Islet precursor cell (in vitro differentiated cells): ENCODE results near the gene NCS1.
A peak's percentile ranks its signal among the peaks of the same experiment; 100 is the strongest.

ENCODE experiments used
- DNase-seq: peaks from one replicate; pipeline ENCODE4 v3.0.0-alpha.2; 2018

NCS1 gene

DNA sequence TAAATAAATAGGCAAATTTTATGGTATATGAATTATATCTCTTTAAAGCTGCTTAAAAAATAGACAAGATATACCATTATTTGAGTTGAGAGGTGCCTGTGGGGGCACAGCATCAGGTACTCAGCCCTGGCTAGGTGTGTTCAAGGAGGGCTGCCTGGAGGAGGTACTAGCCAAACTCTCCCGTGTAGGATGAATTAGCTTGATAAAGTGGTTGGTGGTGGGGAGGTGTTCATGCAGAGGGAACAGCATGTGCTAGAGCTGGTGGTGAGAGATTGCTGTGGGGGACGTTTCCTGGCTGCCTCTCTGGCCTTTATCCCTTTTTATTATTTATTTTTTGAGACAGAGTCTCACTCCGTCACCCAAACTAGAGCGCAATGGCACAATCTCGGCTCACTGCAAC, 23.2 kb upstream of the NCS1 start:
- DNase-seq: no peak

DNA sequence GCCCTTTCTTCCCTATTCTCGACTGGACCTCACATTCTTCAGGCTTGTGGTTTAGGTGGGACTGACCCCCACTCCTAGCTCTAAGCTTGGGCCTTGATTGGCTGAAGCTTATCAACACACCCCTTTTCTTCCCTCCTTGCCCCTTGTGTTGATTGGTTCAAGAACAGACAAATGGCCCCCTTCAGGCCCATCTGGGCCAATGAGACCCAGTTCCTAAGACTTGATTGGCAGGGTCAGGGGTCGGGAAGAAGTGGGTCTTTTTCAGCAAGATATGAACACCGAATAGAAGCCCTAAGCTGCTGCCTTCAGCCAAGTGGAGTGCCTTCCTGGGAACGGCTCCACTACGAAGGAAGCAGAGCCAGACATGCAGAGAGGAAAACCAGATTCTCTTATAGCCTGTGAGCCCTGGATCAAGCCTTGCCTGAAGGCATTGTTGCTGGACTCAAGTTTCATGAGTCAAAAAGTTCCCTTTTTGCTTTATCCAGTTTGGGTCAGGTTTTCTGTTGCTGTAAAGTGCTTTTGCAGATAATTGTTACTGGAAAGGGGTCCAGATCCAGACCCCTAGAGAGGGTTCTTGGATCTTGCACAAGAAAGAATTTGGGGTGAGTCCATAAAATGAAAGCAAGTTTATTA, 22.4 kb upstream of the NCS1 start:
- no peak for DNase-seq

DNA sequence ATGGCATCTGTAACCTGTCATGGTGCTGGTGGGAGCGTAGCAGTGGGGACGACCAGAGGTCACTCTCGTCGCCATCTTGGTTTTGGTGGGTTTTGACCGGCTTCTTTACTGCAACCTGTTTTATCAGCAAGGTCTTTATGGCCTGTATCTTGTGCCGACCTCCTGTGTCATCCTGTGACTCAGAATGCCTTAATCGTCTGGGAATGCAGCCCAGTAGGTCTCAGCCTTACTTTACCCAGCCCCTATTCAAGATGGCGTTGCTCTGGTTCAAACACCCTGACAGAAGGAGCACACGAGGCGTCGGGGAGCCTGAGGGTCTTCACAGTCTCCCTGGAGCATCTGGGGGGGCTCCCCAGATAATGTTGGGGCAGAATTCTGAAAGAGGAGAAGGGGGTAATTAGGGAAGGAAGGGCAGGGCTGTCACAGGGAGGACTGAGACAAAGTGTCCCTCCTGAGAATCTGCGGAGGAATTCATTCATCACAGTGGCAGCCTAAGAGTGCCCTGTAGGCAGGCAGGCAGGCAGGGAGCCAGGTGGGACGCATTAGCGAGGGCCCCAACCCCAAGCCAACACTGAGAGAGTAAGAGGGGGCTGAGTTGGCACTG, 21.3 kb upstream of the NCS1 start:
- peak; percentile 85 for DNase-seq

DNA sequence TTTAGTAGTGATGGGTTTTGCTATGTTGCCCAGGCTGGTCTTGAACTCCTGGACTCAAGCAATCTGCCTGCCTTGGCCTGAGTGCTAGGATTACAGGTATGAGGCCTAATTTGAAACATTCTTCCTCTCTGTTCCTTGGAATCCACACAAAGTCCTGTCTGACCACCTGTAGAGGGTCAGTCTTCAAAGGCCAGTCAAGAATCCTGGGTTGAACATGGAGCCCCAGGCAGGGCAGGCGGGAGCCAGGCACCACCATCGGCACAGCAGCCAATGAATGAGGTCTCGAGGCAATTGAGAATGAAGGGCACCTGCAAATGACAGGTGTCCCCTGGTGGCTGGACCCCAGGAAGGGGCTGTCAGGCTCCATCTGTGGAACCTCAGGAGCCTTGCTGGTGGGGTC, 17.4 kb upstream of the NCS1 start:
- no peak for DNase-seq

DNA sequence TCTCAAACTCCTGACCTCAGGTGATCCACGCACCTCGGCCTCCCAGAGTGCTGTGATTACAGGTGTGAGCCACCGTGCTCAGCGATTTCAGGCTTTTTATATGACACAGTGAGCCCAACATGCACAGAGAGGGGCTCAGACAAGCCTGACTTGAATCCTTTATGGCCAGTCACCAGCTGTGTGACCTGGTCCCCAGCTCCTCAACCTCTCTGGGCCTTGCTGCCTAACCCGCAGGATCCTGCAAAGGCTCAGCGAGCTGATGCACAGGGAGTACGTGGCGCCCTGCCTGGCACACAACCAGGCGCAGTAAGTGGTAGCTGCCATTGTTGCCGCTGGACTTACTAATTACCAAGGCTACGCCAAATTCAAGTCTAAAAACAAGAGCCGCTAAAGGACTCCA, 16.6 kb upstream of the NCS1 start:
- no peak for DNase-seq

DNA sequence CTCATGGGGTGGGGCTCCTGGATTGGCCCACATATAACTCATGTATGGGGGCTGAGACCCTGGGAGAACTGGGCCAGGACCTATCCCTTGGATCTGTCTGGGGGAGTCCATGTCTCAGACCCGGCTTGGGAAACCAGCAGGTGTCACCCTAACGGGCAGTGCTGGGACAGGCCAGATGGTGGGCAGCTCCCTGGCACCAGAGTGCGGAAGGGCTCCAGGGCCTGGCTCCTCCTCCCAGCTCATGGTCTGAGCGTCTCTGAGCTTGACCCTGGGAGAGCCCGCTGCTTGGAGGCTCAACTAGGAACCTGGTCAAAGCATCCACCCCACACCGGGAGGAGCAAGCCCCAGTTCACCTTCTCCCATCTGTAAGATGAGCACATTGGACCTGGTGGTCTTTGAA, 15.5 kb upstream of the NCS1 start:
- peak; percentile 55 for DNase-seq

DNA sequence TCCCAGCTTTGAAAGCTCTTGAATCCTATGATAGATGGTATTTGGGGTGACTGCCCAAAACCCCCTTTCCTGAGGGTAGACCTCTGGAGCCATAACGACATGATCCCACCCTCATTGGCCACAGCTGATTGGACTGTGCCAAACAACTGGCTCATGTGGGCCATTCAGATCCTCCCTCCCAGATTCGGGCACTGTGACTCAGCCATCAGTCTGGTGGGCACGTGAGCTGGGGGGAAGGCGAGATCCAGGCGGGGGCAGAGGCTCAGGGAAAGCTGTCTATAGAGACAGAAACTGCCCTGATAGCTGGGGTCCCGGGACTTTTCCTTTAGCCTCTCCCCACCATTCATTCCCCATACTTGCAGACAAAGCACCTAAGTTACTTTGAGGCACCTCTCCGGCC, 15.1 kb upstream of the NCS1 start:
- no peak for DNase-seq

DNA sequence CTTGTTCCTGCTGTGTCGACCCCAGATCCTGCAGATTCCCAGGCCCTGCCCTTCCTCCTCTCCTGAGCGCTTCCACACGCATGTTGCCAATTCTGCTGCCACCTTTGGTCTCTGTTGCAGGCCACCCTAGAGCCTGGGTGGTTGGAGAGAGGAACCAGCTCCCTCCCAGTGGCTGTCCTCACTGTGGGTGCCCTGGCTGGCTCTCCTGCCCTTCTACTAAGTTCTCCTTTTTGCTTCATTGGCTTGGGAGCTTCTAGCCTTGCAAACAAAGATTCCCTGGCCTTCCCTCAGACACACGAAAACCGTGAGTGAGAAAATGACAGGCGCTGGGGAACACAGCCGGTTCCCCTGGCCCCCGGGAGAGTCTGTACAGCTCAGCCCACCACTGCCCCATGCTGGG, 14.2 kb upstream of the NCS1 start:
- DNase-seq: no peak

DNA sequence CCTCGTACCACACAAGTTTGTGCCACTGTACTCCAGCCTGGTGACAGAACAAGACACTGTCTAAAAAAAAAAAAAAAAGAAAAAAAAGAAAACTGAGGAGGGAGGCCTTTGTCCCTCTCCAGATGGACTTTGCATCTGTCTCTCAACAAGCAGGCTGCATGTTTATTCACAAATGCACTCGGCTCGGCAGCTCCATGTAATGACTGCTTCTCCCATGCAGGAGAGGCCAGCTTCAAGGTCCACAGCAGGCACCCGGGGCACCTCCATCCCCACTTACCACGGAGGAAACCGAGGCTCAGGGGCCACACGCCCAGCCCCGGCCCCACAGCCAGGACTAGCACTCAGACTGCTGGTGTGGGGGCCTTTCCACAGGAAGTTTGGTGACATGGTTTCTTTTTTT, 13.1 kb upstream of the NCS1 start:
- DNase-seq: no peak

DNA sequence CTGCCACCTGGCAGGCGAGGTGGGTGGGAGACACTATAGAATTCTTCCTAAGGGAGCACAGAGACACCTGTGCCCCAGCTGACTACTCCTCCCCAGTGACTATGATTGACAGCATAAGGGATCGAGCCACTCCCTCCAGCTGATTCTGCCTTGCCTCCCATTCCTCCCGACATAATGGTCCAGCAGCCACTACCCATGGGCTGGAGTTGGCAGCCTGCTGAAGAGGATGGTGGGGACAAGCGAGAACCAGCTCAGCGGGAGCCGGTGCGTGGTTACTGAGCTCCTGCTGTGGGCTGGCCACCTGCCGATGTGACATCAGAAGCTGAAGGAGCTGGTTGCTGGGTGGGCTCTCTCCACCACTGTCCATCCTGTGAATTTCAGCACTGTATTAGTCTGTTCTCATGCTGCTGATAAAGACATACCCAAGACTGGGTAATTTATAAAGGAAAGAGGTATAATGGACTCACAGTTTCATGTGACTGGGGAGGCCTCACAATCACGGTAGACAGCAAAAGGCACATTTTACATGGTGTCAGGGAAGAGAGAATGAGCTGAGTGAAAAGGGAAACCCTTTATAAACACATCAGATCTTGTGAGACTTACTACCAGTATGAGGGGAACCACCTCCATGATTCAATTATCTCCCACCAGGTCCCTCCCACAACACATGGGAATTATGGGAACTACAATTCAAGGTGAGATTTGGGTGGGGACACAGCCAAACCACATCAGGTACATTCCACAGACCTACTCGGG, 12.1 kb upstream of the NCS1 start:
- DNase-seq: no peak

DNA sequence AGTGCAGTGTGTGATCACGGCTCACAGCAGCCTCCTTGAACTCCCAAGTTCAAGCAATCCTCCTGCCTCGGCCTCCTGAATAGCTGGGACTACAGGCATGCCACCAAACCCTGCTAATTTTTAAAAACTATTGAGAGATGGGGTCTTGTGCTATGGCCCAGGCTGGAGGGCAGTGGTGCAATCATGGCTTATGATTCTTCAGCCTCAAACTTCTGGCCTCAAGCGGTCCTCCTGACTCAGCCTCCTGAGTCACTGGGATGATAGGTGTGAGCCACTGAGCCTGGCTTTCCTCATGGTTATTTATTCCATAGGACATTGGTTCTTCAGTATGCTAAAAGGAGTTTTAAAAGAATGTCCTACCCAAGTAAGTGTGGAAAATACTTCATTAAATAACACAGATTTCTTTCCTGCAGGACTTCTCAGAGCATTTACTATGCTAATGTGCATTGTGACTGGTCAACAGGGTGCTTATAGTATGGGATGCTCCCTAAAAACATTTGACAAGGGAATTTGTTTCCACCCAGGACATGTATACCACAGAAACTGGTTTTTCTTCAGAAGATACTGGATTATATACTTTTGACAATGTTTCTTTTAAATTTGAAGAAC, 11.2 kb upstream of the NCS1 start:
- no peak for DNase-seq

DNA sequence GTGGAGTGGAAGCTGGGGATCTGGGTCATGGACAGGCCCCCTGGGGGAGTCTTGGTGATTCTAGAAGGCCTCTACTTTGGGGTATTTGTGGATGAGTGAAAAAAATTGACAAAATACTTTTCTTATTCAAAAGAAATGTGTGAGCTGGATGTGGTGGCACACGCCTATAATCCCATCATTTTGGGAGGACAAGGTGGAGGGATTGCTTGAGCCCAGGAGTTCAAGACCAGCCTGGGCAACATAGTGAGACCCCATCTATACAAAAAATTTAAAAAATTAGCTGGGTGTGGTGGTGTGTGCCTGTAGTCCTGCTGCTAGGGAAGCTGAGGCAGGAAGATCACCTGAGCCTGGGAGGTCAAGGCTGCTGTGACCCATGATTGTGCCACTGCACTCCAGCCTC, 6.6 kb upstream of the NCS1 start:
- no peak for DNase-seq

DNA sequence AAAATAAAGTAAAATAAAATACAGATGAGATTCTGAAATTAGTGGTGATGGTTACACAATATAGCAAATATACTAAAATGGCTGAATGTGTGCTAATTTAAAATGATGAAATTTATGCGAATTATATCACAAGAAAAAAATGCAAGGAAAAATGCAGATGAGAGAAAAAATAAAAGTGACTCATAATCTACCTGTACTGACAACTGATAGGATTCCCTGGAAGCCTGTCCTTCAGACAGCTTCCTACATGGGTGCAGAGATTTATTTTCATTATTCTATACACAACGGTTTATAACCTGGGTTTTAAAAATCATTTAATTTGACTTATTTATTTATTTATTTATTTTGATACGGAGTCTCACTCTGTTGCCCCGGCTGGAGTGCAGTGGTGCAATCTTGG, 5.8 kb upstream of the NCS1 start:
- no peak for DNase-seq

DNA sequence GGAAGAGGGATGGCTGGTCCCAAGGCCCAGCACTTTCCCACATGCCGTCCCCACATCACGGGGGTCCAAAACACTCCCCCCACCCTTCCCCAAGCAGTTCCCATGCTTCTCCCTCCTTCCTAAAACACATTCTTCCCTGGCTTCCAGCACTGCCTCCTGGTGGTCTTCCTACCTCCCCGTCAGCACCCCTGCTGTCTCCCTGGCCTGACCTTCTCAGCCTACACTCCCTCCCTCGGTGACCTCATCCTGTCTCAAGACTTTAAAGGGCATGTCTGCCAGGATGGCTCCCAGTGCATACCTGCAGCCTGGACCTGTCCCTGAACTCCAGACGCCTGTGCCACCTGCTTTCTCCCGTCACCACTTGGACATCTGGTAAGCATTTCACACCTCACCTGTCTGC, 4.3 kb upstream of the NCS1 start:
- peak; percentile 87 for DNase-seq

DNA sequence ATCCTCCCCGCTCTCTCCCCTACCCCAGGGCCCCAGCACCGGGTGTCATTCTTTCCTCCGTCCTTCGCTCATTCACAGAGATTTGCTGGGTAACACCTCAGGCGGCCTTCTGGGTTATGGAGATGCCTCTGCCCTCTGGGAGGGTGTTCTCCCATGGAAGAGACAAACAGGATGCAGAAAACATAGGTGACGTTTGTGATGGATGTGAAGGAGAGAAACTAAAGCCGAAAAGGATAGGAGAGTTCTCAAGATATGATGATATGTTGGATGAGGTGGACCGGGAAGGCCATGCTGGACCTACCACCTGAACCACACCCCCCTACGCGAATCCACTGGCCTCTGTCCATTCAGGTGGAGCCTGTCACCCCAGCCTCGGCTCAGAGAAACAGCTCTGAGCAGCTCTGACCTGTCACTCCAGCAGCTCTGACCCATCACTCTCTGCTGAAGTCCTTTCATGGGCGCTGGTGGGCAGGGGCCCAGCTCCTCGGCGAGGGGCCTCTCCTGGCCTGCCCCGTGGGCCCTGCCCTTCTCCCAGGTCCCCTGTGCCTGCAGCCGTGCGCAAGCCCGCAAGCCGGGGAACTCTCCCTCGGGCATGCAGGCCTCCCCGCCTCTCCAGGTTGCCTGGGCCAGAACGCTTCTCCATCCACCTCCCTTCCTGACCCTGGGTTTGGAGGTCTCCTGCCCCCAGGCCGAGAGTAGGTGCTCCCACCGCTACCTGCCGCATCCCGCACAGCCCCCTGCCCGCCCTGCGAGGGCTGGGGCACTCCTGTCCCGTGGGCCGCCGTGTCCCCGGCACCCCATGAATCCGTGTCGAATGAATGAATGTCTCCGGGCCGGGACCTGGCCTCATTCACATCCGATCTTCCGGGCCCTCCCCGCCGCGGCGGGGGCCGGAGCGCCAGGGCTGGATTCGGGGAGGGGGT, 717 bp upstream of the NCS1 start:
- peak; percentile 71 for DNase-seq

DNA sequence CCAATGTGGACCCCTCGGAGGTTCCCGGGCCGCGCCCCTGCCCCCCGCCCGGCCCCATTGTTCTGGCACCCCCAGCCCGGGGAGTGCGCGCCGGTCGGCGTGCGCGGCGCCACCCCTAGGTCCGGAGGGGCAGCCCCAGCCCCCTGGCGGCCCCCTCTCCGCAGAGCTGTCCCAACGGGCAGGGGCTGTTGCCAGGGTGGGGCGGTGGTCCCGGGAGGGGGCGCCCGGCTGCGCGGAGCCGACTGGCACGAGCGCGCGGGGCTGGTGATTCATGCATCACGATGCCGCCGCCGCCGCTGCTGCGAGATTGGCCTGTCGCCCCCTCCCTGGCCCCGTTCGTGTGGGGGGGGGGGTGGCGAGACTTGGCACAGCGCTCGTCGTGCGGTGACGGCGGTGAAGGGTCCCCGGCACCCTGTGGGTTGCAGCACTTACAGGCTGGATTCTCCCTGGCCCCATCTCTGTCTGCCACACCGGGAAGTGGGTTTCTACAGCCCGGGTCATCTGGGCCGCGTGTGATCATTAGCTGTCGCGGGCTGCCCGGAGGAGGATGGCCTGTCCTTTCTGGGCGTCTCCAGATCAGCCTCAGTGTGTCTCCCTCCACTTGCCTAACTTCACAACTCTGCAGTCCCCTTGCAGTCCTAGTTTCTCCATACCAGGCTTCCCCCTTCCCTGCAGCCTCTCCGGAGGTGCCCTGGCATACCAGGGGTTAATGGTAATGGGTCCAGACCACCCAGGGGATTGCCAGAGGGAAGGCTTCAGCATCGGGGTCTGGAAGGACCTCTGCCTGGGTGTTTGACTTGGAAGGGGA, 858 bp downstream of the NCS1 start:
- peak; percentile 60 for DNase-seq

DNA sequence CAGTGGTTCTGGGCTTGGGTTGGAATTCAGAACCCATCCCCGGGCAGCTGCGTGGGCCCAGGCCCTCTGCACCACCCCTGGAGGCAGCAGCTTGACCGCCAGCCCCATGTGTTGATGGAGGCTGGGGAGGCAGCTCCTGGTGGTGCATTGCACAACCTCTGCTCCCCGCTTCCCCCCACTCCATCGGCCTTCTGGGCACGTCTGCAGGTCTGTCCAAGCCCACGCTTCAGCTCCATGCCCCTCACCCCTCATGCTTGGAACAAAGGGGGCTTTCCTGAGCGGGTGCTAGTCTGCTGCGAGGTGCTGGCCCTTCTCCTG, 1.4 kb downstream of the NCS1 start:
- DNase-seq: no peak

DNA sequence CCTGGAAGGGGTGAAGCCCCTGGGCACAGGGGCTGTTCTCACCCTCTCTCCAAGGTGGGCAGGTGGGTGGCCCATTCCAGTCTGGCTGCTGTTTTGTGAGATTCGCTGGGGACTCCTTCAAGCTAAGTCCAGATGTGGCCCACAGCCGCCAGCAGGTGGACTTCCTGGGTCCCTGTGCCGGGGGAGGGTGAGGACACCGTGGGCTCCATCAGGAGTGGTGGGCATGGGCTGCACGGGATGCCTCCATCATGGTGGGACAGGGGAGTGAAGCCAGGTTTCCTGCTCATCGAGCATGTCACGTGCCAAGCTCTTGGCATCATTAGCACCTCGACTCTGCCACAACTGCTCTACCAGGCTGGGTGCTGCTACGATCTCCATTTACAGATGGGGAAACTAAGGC, 1.8 kb downstream of the NCS1 start:
- DNase-seq: no peak

DNA sequence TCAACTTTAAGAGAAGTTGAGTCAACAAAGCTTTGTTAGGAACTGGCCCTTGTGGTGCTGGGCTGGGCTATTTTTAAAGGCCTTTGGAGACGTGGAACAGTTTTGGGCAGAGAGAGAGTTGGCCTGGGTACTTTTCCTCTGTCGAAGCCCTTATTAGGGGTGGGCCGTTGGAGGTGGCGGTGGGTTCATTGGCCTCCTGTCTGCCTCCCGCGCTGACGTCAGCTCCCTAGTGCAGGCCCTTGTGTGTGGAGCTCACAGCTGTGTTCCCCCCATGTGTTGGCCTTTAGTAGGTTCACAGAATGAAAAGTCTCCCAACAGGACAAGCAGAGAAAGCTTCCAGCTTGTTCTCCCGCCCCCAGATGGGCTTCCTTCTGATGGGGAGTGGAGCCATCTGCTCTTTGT, 2.7 kb downstream of the NCS1 start:
- no peak for DNase-seq

DNA sequence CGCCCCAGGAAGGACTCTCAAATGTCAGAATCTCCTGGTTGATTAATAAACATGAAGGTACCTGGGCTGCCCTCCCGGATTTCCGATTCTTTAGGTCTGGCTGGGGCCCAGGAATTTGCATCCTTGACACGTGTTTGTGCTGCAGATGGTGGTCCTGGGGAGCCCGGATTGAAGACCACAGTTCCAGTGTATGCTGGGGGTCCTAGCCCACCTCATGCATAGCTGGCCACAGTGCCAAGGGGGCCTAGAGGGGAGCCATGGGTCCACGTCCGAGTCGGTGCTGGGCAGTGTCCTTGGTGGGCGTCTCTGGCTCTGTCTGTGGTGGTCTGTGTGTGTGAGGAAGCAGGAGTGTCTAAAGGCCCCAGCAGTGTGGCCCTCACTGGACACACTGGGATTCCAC, 3.2 kb downstream of the NCS1 start:
- no peak for DNase-seq

DNA sequence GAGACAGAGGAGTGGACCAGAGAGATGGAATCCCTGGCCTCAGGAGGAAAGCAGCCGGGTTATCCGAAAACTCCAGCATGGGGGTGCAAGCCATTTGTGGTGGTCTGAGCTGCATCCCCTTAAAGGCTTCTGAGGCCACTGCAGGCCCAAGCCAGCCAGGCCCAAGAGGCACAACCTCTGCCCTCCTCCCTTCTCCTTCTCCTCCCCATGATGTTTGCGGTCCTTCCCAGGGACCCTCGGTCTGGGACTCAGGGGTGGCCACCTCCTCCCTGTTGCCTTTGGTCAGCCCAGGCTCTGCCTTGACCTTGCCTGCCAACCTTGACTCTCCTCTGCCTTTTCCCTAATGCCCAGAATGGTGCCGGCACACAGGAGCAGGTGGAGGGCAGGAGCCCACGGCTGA, 4.6 kb downstream of the NCS1 start:
- no peak for DNase-seq
